GM21786 (cell line): ENCODE measurements around the gene SPINT3.
A peak's percentile ranks its signal among the peaks of the same experiment; 100 is the strongest.
"Not testable (repeated sequence)": the region's sequence is repeated elsewhere in the genome, so short reads cannot be mapped to it uniquely, and the experiment has no call there.

Source experiments
- ATAC-seq: cut with Tn5 transposase; IDR thresholded peaks from one replicate; pipeline ENCODE4 v1.9.1; 2021; ENCODE audit not compliant: unreplicated experiment

Gene SPINT3

DNA sequence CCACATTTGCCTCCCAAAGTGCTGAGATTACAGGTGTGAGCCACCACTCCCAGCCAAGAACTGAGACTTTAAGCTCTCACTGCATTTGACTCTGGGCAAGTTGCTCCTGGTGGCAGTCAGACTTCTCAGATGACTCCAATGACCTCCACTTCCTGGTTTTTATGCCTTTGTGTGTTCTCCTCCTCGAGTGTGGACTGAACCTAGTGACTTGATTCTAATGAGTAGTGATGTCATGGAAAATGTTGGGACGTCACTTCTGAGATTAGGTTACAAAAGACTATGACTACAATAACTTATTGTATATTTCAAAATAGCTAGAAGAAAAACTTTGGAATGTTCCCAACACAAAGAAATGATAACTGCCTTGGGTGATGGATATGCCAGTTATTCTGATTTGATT, 12.0 kb downstream of the SPINT3 start:
- ATAC-seq = no peak

DNA sequence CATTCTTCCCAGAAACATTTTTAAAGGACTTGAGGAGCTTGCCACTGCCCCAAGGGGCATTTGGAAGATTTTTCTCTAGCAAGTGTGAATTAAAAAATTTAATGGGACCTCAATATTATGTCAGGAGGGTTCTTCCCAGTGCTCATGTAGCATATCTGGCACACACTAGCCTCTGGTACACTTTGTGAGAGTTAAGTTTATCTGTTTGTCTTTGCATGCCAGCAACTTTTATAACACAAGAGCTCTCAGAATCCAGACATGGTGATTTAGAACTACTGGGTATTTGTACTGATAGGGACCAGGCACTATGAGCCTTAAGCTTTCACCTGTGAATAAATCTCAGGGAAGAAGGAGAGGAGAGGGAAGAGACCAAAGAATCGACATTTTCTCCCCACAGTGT, 12.9 kb downstream of the SPINT3 start:
- no peak for ATAC-seq

DNA sequence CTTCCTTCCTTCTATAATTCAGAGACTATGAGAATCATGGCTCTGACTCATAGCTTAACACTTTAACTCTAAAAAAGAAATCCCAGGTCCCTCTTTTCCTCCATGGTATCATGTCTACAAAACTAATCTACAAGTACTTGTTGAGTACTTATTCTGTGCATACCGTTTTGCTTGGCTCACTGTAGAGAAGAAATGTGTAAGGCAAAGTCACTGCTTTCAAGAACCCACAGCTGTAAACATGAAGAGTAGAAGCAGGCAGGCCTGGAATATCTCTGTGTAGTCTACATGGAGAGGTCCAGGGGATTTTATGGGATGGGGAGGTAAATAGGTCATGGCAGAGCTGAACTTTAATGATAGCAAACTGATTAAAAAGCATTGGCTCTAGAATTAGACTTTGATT, 13.8 kb downstream of the SPINT3 start:
- ATAC-seq = no peak

DNA sequence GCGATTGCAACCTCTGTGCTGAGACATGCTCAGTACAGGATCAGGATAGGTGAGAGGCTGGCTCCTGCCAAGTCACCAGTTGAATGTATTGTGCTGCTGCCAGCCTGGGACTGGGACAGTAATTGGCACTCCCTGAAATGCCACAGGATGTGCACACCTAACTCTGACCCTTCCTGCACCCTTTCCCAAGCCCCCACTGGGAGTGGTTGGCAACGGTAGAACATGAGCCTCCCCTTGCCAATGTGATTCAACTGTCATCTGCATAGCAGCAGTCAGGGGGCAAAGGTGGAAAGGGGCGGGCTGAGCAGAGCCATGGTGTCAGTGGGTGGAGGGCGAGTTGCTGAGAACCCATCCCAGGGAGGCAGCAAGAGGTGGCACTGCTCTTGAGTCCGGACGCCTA, 15.4 kb downstream of the SPINT3 start:
- ATAC-seq = no peak

DNA sequence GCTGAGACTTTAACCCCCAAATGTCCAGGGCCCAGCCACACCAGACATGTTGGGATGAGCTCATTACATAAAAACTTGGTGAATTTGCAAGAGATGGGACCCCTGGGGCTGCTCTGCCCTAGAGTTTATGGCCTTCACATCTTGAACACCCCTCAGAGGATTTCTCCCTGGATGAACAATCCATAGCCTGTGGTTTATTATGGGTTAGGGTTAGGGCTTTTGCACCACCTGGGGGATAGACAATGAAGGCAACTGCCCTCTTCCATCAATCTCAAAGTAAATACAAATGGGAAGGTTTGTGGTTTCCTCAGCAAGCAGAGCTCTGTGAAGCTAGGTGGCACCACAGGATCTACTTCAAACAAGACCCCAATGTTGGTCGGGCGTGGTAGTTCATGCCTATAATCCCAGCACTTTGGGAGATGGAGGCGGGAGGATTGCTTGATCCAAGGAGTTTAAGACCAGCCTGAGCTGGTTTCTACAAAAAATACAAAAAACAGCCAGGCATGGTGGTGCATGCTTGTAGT, 17.4 kb downstream of the SPINT3 start:
- no peak for ATAC-seq

DNA sequence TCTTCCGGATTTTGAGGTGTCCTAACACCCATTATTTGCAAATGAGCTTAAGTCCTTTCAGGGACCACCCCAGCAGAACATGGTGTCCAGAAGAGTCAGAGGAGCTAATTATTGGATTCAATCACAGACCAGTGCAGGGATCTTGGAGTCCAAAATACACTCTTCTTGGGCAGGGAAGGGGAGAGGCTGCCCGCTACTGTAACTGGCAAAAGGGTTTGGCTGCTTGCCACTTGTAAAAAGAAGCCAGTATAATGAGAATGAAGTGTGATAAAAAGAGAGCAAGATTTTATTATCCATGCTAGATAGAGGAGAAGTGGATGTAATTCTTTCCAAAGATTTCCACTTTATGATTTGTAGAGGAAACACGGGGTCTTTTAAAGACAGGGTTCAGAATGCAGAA, 19.3 kb downstream of the SPINT3 start:
- ATAC-seq = no peak

DNA sequence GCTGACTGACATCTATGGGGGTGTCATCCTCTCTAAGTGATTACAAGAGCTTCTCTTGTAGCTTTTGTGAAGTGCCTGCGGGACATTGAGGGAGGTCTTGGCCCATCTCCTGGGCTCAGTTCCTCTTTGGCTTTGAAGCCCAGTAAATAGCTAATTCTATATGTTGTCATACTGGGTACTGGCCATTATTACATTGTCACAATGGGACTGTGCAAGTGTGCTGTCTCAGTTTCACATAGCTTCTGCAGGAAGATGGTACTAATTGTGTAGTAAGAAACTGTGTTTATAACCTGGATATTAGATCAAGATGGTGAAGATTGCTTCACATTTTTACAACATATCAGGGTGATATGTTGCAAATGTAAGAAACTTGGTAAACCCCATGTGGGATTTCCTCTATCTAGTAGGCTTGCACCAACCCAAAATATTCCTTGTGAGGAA, 19.9 kb downstream of the SPINT3 start:
- ATAC-seq = no peak

DNA sequence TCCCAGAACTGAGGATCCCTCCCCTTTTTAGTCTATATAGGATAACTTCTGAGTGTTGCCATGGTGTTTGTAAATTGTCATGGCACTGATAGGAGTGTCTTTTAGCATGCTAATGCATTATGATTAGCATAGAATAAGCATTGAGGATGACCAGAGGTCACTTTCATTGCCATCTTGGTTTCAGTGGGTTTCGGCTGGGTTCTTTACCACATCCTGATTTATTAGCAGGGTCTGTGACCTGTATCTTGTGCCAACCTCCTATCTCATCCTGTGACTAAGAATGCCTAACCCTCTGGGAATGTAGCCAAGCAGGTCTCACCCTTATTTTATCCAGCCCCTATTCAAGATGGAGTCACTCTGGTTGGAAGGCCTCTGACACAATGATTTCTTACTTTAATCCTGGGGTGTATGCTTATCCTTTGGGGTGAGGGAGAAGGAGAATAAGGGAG, 26.3 kb downstream of the SPINT3 start:
- no peak for ATAC-seq

DNA sequence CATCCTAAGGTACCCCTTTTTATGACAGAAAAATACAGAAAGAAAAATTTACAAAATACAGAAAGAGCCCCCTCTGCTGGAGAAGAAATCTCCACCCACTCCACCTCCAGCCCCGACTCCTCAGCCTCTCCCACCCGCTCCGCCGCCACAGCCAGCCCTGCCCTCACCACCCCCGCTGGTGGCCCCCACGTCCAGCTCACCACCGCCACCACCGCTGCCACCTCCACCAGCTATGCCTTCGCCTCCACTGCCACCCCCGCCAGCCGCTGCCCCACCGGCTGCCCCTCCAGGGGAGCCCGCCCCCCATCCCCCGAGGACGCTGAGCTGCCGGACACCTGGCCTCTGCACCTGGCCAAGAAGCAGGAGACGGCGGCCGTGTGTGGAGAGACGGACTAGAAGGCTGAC, 28.2 kb downstream of the SPINT3 start:
- ATAC-seq = no peak

DNA sequence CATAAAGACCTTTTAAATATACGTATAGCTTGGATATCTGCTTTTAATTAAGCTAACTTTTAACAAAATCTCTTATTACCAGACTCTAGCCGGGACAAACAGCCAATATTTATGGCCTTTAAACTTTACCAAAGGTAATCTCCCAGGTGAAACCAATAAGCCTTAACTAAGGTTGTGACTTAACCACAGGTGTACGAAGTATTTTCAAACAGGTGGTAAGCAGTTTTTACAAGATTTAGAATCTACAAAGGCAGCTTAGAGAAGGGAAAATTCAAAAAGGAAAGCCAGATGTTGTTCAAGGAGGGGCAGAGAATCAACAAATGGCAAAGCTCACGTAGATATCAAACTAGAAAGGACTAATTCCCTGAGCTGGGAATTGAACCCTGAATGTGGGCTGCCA, 30.0 kb downstream of the SPINT3 start:
- no peak for ATAC-seq

DNA sequence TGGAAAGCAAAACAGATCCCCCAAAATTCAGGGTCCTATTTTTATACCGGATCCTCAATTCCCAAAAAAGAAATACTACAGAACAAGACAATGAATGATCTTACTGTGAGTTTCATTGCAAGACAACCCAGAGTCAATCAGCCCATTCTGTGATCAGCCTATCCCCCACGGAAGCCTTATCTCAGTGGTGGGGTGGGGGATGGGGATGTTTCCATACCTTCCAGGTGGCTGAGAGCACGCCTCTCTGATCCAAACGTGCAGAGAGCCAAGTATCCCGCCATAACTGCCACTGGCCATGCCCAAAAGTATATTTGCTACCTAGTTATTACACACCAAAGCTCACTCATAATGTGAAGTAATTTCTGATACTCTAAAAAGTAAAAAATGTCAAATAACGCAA, 30.7 kb downstream of the SPINT3 start:
- ATAC-seq = no peak

DNA sequence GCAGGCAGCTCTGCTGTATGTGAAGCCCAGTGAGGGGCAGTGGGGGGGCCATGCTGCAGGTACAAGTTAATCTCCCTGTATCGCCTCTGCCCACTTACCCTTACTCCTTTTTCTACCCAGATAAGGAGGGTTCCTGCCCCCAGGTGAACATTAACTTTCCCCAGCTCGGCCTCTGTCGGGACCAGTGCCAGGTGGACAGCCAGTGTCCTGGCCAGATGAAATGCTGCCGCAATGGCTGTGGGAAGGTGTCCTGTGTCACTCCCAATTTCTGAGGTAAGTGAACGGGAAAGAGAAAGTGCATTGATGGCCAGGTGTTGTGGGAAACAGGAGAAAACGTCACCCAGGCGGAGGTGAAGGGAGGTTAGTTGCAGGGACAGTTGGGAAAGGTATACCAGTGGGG, 35.6 kb downstream of the SPINT3 start:
- no peak for ATAC-seq

DNA sequence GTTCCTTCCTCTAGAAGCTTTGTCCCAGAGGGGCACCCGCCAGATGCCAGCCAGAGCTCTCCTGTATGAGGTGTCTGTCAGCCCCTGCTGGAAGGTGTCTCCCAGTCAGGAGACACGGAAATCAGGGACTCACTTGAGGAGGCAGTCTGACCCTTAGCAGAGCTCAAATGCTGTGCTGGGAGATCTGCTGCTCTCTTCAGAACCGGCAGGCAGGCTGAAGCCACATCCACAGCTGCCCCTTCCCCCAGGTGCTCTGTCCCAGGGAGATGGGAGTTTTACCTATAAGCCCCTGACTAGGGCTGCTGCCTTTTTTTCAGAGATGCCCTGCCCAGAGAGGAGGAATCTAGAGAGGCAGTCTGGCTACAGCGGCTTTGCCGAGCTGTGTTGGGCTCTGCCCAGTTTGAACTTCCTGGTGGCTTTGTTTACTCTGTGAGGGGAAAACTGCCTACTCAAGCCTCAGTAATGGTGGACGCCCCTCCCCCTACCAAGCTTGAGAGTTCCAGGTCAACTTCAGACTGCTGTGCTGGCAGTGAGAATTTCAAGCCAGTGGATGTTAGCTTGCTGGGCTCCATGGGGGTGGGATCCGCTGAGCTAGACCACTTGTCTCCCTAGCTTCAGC, 37.8 kb downstream of the SPINT3 start:
- ATAC-seq = not testable (repeated sequence)

DNA sequence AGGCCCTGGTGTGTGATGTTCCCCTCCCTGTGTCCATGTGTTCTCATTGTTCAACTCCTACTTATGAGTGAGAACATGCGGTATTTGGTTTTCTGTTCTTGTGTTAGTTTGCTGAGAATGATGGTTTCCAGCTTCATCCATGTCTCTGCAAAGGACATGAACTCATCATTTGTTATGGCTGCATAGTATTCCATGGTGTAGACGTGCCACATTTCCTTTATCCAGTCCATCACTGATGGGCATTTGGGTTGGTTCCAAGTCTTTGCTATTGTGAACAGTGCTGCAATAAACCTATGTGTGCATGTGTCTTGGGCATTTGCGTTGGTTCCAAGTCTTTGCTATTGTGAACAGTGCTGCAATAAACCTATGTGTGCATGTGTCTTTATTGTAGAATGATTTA, 43.1 kb downstream of the SPINT3 start:
- ATAC-seq = not testable (repeated sequence)

DNA sequence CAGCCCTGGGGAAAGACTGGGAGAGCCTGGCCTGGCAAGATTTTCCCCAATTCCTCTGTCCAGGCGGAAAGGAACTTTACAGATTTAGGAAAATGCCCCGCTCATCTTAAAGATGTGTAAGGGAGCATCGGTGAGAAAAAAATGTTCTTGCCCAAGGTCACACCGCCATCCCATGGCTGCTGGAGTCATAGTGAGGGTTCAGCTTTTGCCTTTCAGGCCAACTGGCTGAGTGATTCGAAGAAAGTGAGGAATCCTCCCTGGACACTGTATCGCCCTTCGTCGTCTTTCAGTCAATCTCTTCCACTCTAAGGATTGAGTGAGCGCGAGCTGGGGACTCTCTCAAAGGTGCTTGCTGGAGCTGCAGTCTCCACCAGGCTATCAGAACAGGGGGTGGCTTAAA, 44.5 kb downstream of the SPINT3 start:
- peak; percentile 10 for ATAC-seq

DNA sequence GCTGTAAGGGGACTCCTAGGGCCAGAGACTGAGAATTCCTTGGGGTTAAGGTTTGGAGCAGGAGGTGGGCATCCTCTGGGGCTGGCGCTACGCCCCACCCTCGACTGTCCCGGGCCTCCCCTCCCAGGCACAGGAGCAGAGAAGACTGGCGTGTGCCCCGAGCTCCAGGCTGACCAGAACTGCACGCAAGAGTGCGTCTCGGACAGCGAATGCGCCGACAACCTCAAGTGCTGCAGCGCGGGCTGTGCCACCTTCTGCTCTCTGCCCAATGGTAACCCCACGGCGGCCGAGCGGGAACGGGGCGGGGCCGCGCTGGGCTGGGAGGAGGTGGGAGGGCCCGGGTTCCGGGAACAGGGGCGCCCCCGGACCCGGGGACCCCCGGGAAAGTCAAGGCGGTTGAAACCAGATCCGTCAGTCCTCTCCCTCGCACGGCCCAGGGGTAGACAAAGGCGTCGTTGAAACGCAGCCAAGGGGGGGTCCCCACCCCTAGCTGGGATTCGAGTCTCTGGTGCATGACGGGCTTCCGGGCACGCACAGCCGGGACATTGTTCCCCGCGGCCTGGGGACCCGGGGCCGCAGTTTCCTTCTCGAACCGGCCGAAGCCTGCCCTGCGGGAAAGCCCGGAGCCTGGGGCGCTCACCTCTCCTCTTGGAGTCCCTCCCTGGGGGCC, 45.0 kb downstream of the SPINT3 start:
- ATAC-seq = peak; percentile 81

DNA sequence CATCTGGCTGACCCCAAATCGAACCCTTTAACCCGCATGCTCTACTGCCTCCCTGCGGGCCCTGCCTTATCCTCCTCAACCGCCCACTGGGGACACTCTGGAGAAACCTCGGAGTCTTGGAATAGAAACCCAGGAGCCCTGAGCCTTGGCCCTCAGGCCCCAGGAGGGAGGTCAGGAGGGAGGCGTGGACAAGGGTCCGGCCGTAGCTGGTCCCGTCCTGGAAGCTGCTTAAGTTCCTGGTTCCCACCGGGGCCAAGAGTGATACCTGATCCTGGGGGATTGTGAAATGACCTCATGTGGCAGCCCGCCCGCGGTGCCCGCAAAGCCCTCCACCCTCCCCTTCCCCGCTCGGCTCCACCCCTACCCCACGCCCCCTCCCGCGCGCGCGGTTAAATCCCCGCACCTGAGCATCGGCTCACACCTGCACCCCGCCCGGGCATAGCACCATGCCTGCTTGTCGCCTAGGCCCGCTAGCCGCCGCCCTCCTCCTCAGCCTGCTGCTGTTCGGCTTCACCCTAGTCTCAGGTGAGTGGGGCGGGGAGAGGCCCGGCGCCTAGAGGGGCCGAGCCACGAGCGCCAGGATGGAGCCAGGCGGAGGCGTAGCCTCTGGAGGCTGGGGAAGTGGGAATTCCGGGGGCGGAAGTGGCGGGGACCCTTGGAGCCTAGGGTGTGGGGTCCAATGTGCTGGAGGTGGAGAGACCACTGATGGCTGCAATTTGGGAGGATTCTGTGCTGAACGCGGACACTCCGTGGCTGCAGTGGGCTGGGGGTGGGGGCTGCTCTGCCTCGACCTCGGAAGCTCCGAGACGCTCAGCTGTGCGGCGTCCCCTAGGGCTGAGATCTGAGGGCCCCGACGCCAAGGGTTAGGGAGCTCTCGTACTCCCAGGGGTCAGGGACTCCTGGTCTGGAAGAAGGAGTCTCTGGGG, 45.8 kb downstream of the SPINT3 start, which contains the start of gene WFDC2:
Gene WFDC2, plus strand, starts transcription at position 418 of the 926 bp plus-strand sequence. Its CDS starts 29 bp downstream, at position 447.
- ATAC-seq = no peak

DNA sequence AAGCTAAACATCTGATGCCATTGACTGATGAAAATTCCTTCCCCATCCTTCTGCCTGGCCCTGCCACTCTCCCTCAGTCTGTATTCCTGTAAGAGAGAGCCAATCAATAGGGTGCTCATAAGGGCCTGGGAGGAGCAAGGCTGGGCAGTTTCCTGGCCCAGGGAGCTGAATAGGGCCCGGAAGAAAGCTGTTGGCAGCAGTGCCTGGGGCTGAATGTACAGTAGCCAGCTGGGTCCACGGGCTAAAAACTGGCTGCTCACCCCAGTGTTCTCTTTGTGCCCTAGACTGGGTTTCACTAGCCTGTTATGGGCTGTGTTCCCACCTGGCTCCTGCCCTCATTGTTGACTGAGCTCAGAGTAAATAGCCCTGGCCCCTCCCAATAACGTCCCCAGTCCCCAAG, 47.6 kb downstream of the SPINT3 start:
- no peak for ATAC-seq

DNA sequence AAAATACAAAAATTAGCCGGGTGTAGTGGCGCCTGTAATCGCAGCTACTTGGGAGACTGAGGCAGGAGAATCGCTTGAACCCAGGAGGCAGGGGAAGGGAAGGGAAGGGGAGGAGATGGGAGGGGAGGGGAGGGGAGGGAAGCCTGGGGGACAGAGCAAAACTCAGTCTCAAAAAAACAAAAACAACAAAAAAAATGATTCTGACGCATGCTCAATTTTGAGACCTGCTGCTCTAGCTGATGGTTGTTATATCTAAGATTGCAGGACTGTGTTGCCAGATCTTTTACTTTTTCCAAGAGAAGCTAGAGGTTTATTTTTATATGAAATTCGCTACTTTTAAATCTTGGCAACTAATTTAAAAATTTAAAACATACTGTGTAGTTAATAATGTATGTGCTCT, 48.2 kb downstream of the SPINT3 start:
- no peak for ATAC-seq

DNA sequence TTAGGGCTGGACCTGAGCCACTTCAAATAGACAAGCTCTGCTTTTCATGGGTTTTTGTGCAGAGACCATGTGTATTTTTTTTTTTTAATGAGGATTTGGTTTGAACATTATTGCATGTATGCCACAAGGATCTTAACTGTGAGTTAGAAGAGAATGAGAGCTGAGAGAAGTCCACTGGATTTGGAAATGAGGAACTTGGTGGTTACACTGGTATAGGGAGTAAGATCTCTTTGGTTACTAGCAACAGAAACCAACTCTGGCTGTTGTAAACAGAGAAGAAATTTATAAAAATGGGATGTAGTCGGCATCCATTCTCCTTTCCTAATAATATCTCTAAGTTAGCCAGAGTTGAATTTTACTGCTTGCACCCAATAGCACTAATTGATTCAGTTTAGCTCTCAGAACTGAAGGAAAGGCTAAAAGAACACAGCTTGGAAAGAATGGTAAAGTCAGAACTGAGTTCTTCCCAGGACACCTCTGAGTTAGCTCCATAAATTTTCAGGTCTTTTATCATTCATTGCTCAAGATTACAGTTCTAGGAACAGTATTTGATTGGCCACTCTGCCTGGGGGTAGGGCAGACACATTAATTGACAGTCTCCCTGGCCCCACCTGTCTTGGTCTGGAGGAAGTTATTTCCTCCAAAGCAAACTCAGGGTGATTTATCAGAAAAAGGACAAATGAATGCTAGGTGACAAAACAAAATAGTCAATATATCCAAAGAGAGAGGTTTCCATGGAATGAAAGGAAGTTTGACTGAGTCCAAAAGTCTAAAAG, 49.7 kb downstream of the SPINT3 start:
- ATAC-seq = no peak

DNA sequence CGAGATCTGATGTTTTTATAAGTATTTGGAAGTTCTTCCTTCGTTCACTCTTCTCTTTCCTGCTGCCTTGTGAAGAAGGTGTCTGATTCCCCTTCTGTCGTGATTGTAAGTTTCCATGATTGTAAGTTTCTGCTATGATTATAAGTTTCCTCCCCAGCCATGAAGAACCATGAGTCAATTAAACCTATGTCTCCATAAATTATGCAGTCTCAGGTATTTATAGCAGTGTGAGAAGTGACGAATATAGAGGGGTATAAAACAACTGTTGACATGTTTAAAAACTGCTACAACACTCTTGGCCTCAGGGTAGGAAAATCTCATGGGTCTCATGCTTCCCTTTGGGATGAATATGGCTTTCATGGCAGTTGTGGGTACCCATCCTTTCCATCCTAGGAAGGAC, 51.7 kb downstream of the SPINT3 start:
- ATAC-seq = no peak
